ENCODE data around the gene ARMC9. TPM values are rescaled to one million over a fixed set of nuclear protein-coding genes. Genes with fewer than 3 reads are reported as not detected.

The ARMC9 gene
- total and polyA plus RNA-seq, 2 of the 13 experiments (the other 11 are each of a cell fraction or from before 2014, with no cell fraction given) = 9.1 to 12.8 TPM

- Histone ChIP-seq H3K27me3 (ENCODE audit: control insufficient read depth in 1 of 2, insufficient read depth in 2 of 2, low read length in 2 of 2) (no peaks in the 10 kb centered on the region), H3K27ac (ENCODE audit: extremely low read length, insufficient read depth, low read length) (no peak overlapping the region), H3K4me2 (ENCODE audit: low read depth, low read length) (no peak overlapping the region), H3K4me3 (replicated peaks in 1 of 3; ENCODE audit: insufficient read depth in 1 of 3, low read depth in 2 of 3, low read length in 3 of 3) (no peak overlapping the region), H4K20me1 (ENCODE audit: insufficient read depth, low read length) (no peaks in the 10 kb centered on the region), H3K9ac (ENCODE audit: insufficient read depth, low read depth, low read length) (no peak overlapping the region), H3K4me1 (ENCODE audit: insufficient read depth, low read length) (peaks cover 10% of the 10 kb centered on the region), H3K79me2 (ENCODE audit: insufficient read depth, low read length) (no peaks in the 10 kb centered on the region), H3K9me3 (ENCODE audit: low read length) (no peaks in the 10 kb centered on the region), H3K36me3 (replicated peaks in 1 of 2; ENCODE audit: control insufficient read depth in 1 of 2, insufficient read depth in 2 of 2, low read length in 2 of 2) (peaks cover 0 to 7% of the 10 kb centered on the region in 2 experiments; a peak in 1 of 5 replicates), H2AFZ (ENCODE audit: low read length) (no peak overlapping the region)
- POLR2A ChIA-PET = no interaction called here
- intact Hi-C loops (cut with micrococcal nuclease; ENCODE audit: unreplicated experiment) (no loop called here), in situ Hi-C loops (cut with HindIII; ENCODE audit: extremely low pct_ligation_motif_present, low pct_unique_long_range_greater_than_20kb) (no loop called here)
- FAIRE-seq = no peak
- WGBS (ENCODE audit: low lambda C conversion rate) = 76% methylated on average over 14 of the region's 14 CpGs
- BruUV-seq (replicated peaks) = no TSS peak
- CTCF ChIA-PET (ENCODE audit: low intra/inter-chr PET ratio, low total read pairs) = no interaction called here
- no peak for TF ChIP-seq DMAP1 (CRISPR knock-in tag; IDR thresholded peaks at IDR 0.05)
- no peak for TF ChIP-seq BCL6 (CRISPR knock-in tag; IDR thresholded peaks at IDR 0.05)
- no peak for TF ChIP-seq PRDM4 (CRISPR knock-in tag; IDR thresholded peaks at IDR 0.05; ENCODE audit: borderline replicate concordance)
- TF ChIP-seq JUN (CRISPR knock-in tag; IDR thresholded peaks at IDR 0.05) = no peak
- no peak for TF ChIP-seq ZNF282 (IDR thresholded peaks at IDR 0.05; ENCODE audit: partially characterized antibody)
- no peak for TF ChIP-seq ZSCAN31 (CRISPR knock-in tag; IDR thresholded peaks at IDR 0.05; ENCODE audit: low read depth)
- TF ChIP-seq IRF1 (CRISPR knock-in tag; IDR thresholded peaks at IDR 0.05; ENCODE audit: low read depth) = no peak
- TF ChIP-seq HMG20A (CRISPR knock-in tag; IDR thresholded peaks at IDR 0.05; ENCODE audit: borderline replicate concordance) = no peak
- TF ChIP-seq LRRFIP1 (CRISPR knock-in tag; conservative IDR thresholded peaks at IDR 0.05) = no peak
- TF ChIP-seq, protein P1, sequence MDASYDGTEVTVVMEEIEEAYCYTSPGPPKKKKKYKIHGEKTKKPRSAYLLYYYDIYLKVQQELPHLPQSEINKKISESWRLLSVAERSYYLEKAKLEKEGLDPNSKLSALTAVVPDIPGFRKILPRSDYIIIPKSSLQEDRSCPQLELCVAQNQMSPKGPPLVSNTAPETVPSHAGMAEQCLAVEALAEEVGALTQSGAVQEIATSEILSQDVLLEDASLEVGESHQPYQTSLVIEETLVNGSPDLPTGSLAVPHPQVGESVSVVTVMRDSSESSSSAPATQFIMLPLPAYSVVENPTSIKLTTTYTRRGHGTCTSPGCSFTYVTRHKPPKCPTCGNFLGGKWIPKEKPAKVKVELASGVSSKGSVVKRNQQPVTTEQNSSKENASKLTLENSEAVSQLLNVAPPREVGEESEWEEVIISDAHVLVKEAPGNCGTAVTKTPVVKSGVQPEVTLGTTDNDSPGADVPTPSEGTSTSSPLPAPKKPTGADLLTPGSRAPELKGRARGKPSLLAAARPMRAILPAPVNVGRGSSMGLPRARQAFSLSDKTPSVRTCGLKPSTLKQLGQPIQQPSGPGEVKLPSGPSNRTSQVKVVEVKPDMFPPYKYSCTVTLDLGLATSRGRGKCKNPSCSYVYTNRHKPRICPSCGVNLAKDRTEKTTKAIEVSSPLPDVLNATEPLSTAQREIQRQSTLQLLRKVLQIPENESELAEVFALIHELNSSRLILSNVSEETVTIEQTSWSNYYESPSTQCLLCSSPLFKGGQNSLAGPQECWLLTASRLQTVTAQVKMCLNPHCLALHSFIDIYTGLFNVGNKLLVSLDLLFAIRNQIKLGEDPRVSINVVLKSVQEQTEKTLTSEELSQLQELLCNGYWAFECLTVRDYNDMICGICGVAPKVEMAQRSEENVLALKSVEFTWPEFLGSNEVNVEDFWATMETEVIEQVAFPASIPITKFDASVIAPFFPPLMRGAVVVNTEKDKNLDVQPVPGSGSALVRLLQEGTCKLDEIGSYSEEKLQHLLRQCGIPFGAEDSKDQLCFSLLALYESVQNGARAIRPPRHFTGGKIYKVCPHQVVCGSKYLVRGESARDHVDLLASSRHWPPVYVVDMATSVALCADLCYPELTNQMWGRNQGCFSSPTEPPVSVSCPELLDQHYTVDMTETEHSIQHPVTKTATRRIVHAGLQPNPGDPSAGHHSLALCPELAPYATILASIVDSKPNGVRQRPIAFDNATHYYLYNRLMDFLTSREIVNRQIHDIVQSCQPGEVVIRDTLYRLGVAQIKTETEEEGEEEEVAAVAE (CRISPR knock-in tag; IDR thresholded peaks at IDR 0.05; ENCODE audit: borderline replicate concordance) = no peak
- TF ChIP-seq KMT2B (CRISPR knock-in tag; IDR thresholded peaks at IDR 0.05) = no peak
- TF ChIP-seq GPN1 (CRISPR knock-in tag; IDR thresholded peaks at IDR 0.05; ENCODE audit: borderline replicate concordance) = no peak
- no peak for TF ChIP-seq EEA1 (CRISPR knock-in tag; IDR thresholded peaks at IDR 0.05; ENCODE audit: borderline replicate concordance)
- DNase-seq (ENCODE audit: low spot score) = no peak
- ATAC-seq = no peak
These were observed 135.9 kb downstream of the ARMC9 start for GRCh38 chr2:231334179-231334930.

All from HepG2 (cell line).